HEK293T (cell line): ENCODE measurements around the gene NPFFR1.

Source experiments
- CTCF ChIA-PET: fragments of 350-600 bp; formaldehyde crosslinking; extraction: SDS; loops from one replicate; lab custom pipeline; 2021; ENCODE audit warnings: antibody characterized with exemption, inconsistent platforms; lab: Yijun Ruan, JAX
- POLR2A ChIA-PET: fragments of 350-600 bp; formaldehyde crosslinking; extraction: SDS; loops from one replicate; lab custom pipeline; 2020; ENCODE audit warnings: antibody characterized with exemption, inconsistent platforms; lab: Yijun Ruan, JAX
- DNase-seq: peaks from one replicate; pipeline ENCODE4 v3.0.0; 2012; ENCODE audit warnings: mixed read lengths; ENCODE audit errors: extremely low spot score
- ARNT ChIP-seq: fragments of 450-650 bp; IDR thresholded peaks from 2 replicates; pipeline ENCODE4 v1.6.1; 2017; ENCODE audit warnings: mild to moderate bottlenecking
- BHLHE40 ChIP-seq: fragments of 450-650 bp; IDR thresholded peaks from 2 replicates; pipeline ENCODE4 v1.6.1; 2016; ENCODE audit warnings: mild to moderate bottlenecking, moderate library complexity, borderline replicate concordance
- CTBP1 ChIP-seq: fragments of 450-650 bp; IDR thresholded peaks from 2 replicates; pipeline ENCODE4 v1.6.1; 2016; ENCODE audit warnings: borderline replicate concordance
- ELF4 ChIP-seq: fragments of 450-650 bp; IDR thresholded peaks from 2 replicates; pipeline ENCODE4 v1.6.1; 2017; ENCODE audit warnings: antibody characterized with exemption
- FOXA1 ChIP-seq: fragments of 450-650 bp; IDR thresholded peaks from 2 replicates; pipeline ENCODE4 v1.6.1; 2016; ENCODE audit warnings: mild to moderate bottlenecking
- FOXK2 ChIP-seq: fragments of 450-650 bp; IDR thresholded peaks from 2 replicates; pipeline ENCODE4 v1.6.1; 2016; ENCODE audit warnings: mild to moderate bottlenecking
- FOXM1 ChIP-seq: fragments of 450-650 bp; IDR thresholded peaks from 2 replicates; pipeline ENCODE4 v1.6.1; 2017; ENCODE audit warnings: mild to moderate bottlenecking, borderline replicate concordance
- HDGF ChIP-seq: fragments of 450-650 bp; IDR thresholded peaks from 2 replicates; pipeline ENCODE4 v1.6.1; 2017; ENCODE audit warnings: antibody characterized with exemption, borderline replicate concordance
- L3MBTL2 ChIP-seq: fragments of 450-650 bp; conservative IDR thresholded peaks from 2 replicates; pipeline ENCODE4 v1.6.1; 2016; ENCODE audit warnings: mild to moderate bottlenecking
- LEF1 ChIP-seq: fragments of 450-650 bp; IDR thresholded peaks from 2 replicates; pipeline ENCODE4 v1.6.1; 2017; ENCODE audit warnings: mild to moderate bottlenecking, borderline replicate concordance
- NFRKB ChIP-seq: fragments of 450-650 bp; IDR thresholded peaks from 2 replicates; pipeline ENCODE4 v1.6.1; 2016; ENCODE audit warnings: mild to moderate bottlenecking, moderate library complexity
- PKNOX1 ChIP-seq: fragments of 450-650 bp; IDR thresholded peaks from 2 replicates; pipeline ENCODE4 v1.6.1; 2016
- SP1 ChIP-seq: fragments of 450-650 bp; IDR thresholded peaks from 2 replicates; pipeline ENCODE4 v1.6.1; 2017
- SUZ12 ChIP-seq: fragments of 450-650 bp; IDR thresholded peaks from 2 replicates; pipeline ENCODE4 v1.6.1; 2016; ENCODE audit warnings: mild to moderate bottlenecking
- TARDBP ChIP-seq: fragments of 450-650 bp; IDR thresholded peaks from 2 replicates; pipeline ENCODE4 v1.6.1; 2016
- ZNF384 ChIP-seq: fragments of 450-650 bp; IDR thresholded peaks from 2 replicates; pipeline ENCODE4 v1.6.1; 2016

The NPFFR1 gene

GRCh38 chr10:70285476-70285831 lies 1.6 kb upstream of the NPFFR1 start:
- TF ChIP-seq TARDBP (no peak), FOXA1 (no peak), PKNOX1 (no peak), LEF1 (no peak), ELF4 (no peak), ARNT (no peak), L3MBTL2 (no peak), FOXK2 (no peak), BHLHE40 (no peak)
- no peak for DNase-seq
- POLR2A ChIA-PET = no interaction called here
- CTCF ChIA-PET = no interaction called here

- DNase-seq = no peak
- TF ChIP-seq ARNT (no peak), SUZ12 (no peak), PKNOX1 (no peak), LEF1 (no peak), NFRKB (no peak), FOXM1 (no peak), L3MBTL2 (no peak)
- CTCF ChIA-PET = interaction anchor here (0.6 kb wide), 1 partner anchor 63 kb away, joined by 4 read pairs; no protein-coding TSS in a partner anchor
- POLR2A ChIA-PET = no interaction called here
These were observed 1.0 kb upstream of the NPFFR1 start for GRCh38 chr10:70284542-70285475.

GRCh38 chr10:70283071-70283444 lies 746 bp downstream of the NPFFR1 start:
- POLR2A ChIA-PET = no interaction called here
- CTCF ChIA-PET = no interaction called here
- TF ChIP-seq FOXK2 (no peak), ELF4 (no peak), BHLHE40 (no peak), HDGF (no peak), L3MBTL2 (no peak), TARDBP (no peak), FOXM1 (no peak), NFRKB (no peak)
- no peak for DNase-seq

DNA sequence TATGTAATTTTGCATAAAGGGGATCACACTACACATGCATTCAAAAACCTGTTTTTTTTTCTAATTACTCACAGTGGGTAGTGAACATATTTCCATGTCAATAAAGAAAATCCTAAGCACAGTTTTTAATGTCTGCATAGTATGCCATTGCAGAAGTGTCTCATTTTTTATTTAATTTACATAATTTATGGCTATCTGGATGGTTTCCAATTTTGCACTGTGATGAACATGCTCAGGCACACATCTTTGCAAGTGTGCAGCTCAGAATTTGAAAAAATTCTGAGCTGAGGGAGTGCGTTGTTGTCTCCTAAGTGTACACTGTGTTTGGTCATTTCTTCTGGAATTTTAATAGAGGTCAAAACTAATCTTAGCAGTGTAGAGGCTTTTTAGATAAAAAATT lies 2.2 kb downstream of the NPFFR1 start:
- TF ChIP-seq TARDBP (no peak), LEF1 (no peak), BHLHE40 (no peak), FOXK2 (no peak), SUZ12 (no peak), ZNF384 (no peak), CTBP1 (no peak), ELF4 (no peak), PKNOX1 (no peak), FOXA1 (no peak), ARNT (no peak), HDGF (no peak), NFRKB (no peak), L3MBTL2 (no peak), SP1 (no peak), FOXM1 (no peak)
- CTCF ChIA-PET = interaction anchor here (0.9 to 1.8 kb wide), 5 partner anchors 9 to 83 kb away, joined by 3 to 9 read pairs (median 5); no protein-coding TSS in a partner anchor
- POLR2A ChIA-PET = no interaction called here
- DNase-seq = no peak

DNA sequence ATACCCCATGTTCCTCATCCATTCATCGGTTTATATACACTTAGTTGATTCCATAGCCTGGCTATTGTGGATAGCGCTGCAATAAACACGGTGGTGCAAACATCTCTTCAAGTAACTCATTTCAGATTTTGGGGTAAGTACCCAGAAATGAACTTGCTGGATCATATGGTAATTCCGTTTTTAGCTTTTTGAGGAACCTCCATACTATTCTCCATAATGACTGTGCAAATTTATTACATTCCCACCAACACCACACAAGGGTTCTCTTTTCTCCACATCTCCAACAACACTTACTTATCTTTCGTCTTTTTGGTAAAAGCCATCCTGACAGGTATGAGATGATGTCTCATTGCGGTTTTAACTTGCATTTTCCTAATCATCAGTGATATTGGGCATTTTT lies 3.7 kb downstream of the NPFFR1 start:
- POLR2A ChIA-PET = no interaction called here
- TF ChIP-seq SP1 (no peak), PKNOX1 (no peak), SUZ12 (no peak), BHLHE40 (no peak), FOXA1 (no peak), LEF1 (no peak), ZNF384 (no peak), HDGF (no peak), CTBP1 (no peak), L3MBTL2 (no peak), TARDBP (no peak), FOXK2 (no peak), FOXM1 (no peak), ELF4 (no peak), NFRKB (no peak), ARNT (no peak)
- CTCF ChIA-PET = interaction anchor here (0.9 kb wide), 1 partner anchor 58 kb away, joined by 3 read pairs; no protein-coding TSS in a partner anchor
- DNase-seq = no peak
